K562 (cell line): Measurements from ENCODE around the gene DCP1B.

ENCODE experiments used
- CHD2 ChIP-seq: IDR thresholded peaks from 2 replicates; pipeline ENCODE4 v1.6.1; 2011; ENCODE audit warnings: low read depth, low read length
- CREB1 ChIP-seq, 2 experiments: sonication (generic) in 1 of 2; formaldehyde crosslinking in 1 of 2; IDR thresholded peaks; 2 replicates each; pipeline versions ENCODE4 v1.6.1 to v1.8.0; 2012 to 2022; ENCODE audit warnings: inconsistent platforms in 1 of 2, mild to moderate bottlenecking in 1 of 2, missing genetic modification reagents in 1 of 2, moderate library complexity in 1 of 2
- ELF1 ChIP-seq: fragments of 200-800 bp; sonication (Bioruptor generic); IDR thresholded peaks from 2 replicates; pipeline ENCODE4 v1.6.1; 2016; ENCODE audit warnings: missing genetic modification characterization, missing compliant biosample characterization
- EP300 ChIP-seq: IDR thresholded peaks from 2 replicates; pipeline ENCODE4 v1.6.1; 2012; ENCODE audit warnings: low read length, improper control_type of control experiment
- HDGF ChIP-seq: fragments of 450-650 bp; IDR thresholded peaks from 2 replicates; pipeline ENCODE4 v1.6.1; 2016
- ZBTB1 ChIP-seq: sonication (generic); formaldehyde crosslinking; IDR thresholded peaks from 2 replicates; pipeline ENCODE4 v1.8.1; 2023; ENCODE audit warnings: missing genetic modification reagents, low read depth, mild to moderate bottlenecking, borderline replicate concordance
- ZNF143 ChIP-seq: sonication (generic); formaldehyde crosslinking; IDR thresholded peaks from 2 replicates; pipeline ENCODE4 v1.9.0; 2022; ENCODE audit warnings: mild to moderate bottlenecking, missing genetic modification reagents
- ZNF24 ChIP-seq: fragments of 450-650 bp; IDR thresholded peaks from 2 replicates; pipeline ENCODE4 v1.6.1; 2016
- TF ChIP-seq, protein P1 (sequence below), 3 experiments: IDR thresholded peaks in 2 of 3; conservative IDR thresholded peaks in 1 of 3; 2 replicates each; pipeline ENCODE4 v1.5.1; 2011 to 2012; ENCODE audit warnings: low read length in 3 of 3, mild to moderate bottlenecking in 3 of 3, control low read depth in 2 of 3, improper control_type of control experiment in 1 of 3, inconsistent platforms in 1 of 3, low read depth in 1 of 3, mixed read lengths in 1 of 3, moderate library complexity in 1 of 3; ENCODE audit not compliant: insufficient read depth in 2 of 3
- TF ChIP-seq, protein P2 (sequence below): sonication (generic); formaldehyde crosslinking; IDR thresholded peaks from 2 replicates; pipeline ENCODE4 v1.8.0; 2022; ENCODE audit warnings: missing genetic modification reagents, mild to moderate bottlenecking, borderline replicate concordance

DNA sequence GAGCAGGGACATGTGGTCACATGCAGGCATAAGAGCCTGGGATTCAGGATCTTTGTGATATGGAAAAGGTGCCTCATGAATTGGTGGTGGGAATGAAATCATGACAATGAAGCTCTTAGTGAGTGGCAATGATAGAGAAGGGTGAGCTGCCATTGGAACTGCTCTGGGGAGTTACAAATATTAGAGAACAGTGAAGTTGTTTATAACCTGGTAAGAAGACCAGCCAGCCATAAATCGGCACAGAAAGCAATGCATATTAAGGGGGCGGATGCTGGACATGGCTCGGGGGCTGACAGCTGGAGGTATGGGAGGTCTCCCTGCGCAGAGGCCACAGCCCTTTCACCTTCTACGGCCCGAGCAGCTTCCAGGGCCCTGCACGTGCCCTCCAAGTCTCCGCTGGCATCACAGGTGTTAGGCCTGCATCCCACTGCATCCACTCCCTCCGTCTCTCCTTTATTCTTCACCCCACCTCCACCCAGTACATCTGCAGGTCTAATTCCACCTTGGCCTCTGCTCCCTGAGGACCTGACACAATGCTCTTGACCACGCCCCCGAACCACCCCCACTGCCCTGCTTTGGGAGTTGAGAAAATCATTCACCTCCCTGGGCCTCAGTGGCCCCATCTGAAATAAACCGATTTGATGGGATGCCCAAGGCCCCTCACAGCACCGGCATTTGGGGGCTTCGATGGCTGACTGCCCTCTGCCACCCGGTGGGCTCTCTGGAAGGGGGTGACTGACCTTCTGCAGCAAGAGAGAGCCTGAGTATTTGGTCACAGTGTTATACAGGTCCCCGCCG lies 89.9 kb downstream of the DCP1B start:
- TF ChIP-seq ZNF143 (CRISPR knock-in tag) (no peak), ZNF24 (no peak), HDGF (no peak), EP300 (no peak), CREB1 (IDR thresholded peaks at IDR 0.05) (no peak), CREB1 (CRISPR knock-in tag; IDR thresholded peaks at IDR 0.05) (no peak), CHD2 (no peak), ZBTB1 (CRISPR knock-in tag) (no peak), ELF1 (tag) (no peak)
- TF ChIP-seq, protein P1, sequence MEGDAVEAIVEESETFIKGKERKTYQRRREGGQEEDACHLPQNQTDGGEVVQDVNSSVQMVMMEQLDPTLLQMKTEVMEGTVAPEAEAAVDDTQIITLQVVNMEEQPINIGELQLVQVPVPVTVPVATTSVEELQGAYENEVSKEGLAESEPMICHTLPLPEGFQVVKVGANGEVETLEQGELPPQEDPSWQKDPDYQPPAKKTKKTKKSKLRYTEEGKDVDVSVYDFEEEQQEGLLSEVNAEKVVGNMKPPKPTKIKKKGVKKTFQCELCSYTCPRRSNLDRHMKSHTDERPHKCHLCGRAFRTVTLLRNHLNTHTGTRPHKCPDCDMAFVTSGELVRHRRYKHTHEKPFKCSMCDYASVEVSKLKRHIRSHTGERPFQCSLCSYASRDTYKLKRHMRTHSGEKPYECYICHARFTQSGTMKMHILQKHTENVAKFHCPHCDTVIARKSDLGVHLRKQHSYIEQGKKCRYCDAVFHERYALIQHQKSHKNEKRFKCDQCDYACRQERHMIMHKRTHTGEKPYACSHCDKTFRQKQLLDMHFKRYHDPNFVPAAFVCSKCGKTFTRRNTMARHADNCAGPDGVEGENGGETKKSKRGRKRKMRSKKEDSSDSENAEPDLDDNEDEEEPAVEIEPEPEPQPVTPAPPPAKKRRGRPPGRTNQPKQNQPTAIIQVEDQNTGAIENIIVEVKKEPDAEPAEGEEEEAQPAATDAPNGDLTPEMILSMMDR (IDR thresholded peaks at IDR 0.05 in 2 of 3, conservative IDR thresholded peaks at IDR 0.05 in 1 of 3; ENCODE audit: insufficient read depth in 2 of 3, low read depth in 1 of 3, low read length in 3 of 3): no peak
- TF ChIP-seq, protein P2, sequence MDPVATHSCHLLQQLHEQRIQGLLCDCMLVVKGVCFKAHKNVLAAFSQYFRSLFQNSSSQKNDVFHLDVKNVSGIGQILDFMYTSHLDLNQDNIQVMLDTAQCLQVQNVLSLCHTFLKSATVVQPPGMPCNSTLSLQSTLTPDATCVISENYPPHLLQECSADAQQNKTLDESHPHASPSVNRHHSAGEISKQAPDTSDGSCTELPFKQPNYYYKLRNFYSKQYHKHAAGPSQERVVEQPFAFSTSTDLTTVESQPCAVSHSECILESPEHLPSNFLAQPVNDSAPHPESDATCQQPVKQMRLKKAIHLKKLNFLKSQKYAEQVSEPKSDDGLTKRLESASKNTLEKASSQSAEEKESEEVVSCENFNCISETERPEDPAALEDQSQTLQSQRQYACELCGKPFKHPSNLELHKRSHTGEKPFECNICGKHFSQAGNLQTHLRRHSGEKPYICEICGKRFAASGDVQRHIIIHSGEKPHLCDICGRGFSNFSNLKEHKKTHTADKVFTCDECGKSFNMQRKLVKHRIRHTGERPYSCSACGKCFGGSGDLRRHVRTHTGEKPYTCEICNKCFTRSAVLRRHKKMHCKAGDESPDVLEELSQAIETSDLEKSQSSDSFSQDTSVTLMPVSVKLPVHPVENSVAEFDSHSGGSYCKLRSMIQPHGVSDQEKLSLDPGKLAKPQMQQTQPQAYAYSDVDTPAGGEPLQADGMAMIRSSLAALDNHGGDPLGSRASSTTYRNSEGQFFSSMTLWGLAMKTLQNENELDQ (CRISPR knock-in tag): no peak
